ENCODE results near the gene CANT1.

- TF ChIP-seq CTCF (IDR thresholded peaks at IDR 0.05) (no peak), POLR2AphosphoS5 (IDR thresholded peaks at IDR 0.05; ENCODE audit: insufficient read depth in 1 of 2, low read depth in 1 of 2) (no peak), POLR2A (IDR thresholded peaks at IDR 0.05) (no peak)
Measured at GRCh38 chr17:79000396-79001189, 9.0 kb downstream of the CANT1 start.
